ENCODE measurements around the gene NDUFS3.
"Not testable (repeated sequence)": the region's sequence is repeated elsewhere in the genome, so short reads cannot be mapped to it uniquely, and the experiment has no call there.

NDUFS3 gene

GRCh38 chr11:47539681-47540039, 39.2 kb upstream of the NDUFS3 start:
- H3K4me1 ChIP-seq: peaks cover 85% of the 10 kb centered on the region
- no peak overlapping the region for H3K4me3 ChIP-seq
- no peak for TF ChIP-seq Cebpa-rat (IDR thresholded peaks at IDR 0.05)
- peaks cover 43% of the 10 kb centered on the region for H3K36me3 ChIP-seq
- H3K27me3 ChIP-seq: no peaks in the 10 kb centered on the region
- H3K9me3 ChIP-seq: no peaks in the 10 kb centered on the region
- no peak overlapping the region for H3K27ac ChIP-seq
- no peak overlapping the region for H3K9ac ChIP-seq
- peak overlapping the region; percentile 48 for H3K4me2 ChIP-seq
- H4K20me1 ChIP-seq: peaks cover 100% of the 10 kb centered on the region

- Histone ChIP-seq H3K4me3 (no peak overlapping the region), H3K9ac (no peak overlapping the region), H3K27me3 (no peaks in the 10 kb centered on the region), H4K20me1 (peaks cover 98% of the 10 kb centered on the region), H3K4me1 (peaks cover 71% of the 10 kb centered on the region), H3K36me3 (peaks cover 45% of the 10 kb centered on the region), H3K27ac (no peak overlapping the region), H3K4me2 (peak overlapping the region; percentile 48), H3K9me3 (no peaks in the 10 kb centered on the region)
- no peak for TF ChIP-seq Cebpa-rat (IDR thresholded peaks at IDR 0.05)
These were observed 37.8 kb upstream of the NDUFS3 start for GRCh38 chr11:47541070-47541469.

GRCh38 chr11:47545298-47545697, 33.6 kb upstream of the NDUFS3 start:
- Histone ChIP-seq H3K9me3 (no peaks in the 10 kb centered on the region), H3K9ac (no peak overlapping the region), H3K4me3 (no peak overlapping the region), H3K4me2 (no peak overlapping the region), H3K36me3 (peaks cover 69% of the 10 kb centered on the region), H3K4me1 (peaks cover 47% of the 10 kb centered on the region), H3K27ac (no peak overlapping the region), H4K20me1 (peaks cover 98% of the 10 kb centered on the region), H3K27me3 (no peaks in the 10 kb centered on the region)
- no peak for TF ChIP-seq Cebpa-rat (IDR thresholded peaks at IDR 0.05)

DNA sequence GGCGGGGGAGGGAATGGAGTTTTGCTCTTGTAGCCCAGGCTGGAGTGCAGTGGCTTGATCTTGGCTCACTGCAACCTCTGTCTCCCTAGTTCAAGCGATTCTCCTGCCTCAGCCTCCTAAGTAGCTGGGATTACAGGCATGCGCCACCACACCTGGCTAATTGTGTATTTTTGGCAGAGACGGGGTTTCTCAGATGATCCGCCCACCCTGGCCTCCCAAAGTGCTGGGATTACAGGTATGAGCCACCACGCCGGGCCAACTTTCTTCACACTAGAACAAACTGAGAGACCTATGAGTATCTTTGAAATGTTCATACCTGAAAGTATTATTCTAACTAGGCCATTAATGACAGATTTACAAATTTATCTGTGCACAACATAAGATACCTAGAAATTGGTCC, 32.6 kb upstream of the NDUFS3 start:
- H3K9ac ChIP-seq, H3K4me2 ChIP-seq, H3K4me3 ChIP-seq, H3K27ac ChIP-seq, H3K9me3 ChIP-seq, H3K27me3 ChIP-seq: not testable (repeated sequence)
- peaks cover 98% of the 10 kb centered on the region for H4K20me1 ChIP-seq
- peaks cover 47% of the 10 kb centered on the region for H3K4me1 ChIP-seq
- H3K36me3 ChIP-seq: peaks cover 66% of the 10 kb centered on the region

- H3K4me1 ChIP-seq: peaks cover 45% of the 10 kb centered on the region
- H3K9me3 ChIP-seq: no peaks in the 10 kb centered on the region
- peaks cover 69% of the 10 kb centered on the region for H4K20me1 ChIP-seq
- peak overlapping the region; percentile 79 for H3K4me2 ChIP-seq
- no peak for TF ChIP-seq Cebpa-rat (IDR thresholded peaks at IDR 0.05)
- peak overlapping the region; percentile 94 for H3K4me3 ChIP-seq
- no peaks in the 10 kb centered on the region for H3K27me3 ChIP-seq
- no peak overlapping the region for H3K27ac ChIP-seq
- H3K9ac ChIP-seq: no peak overlapping the region
- H3K36me3 ChIP-seq: peaks cover 41% of the 10 kb centered on the region
These were observed 28.4 kb upstream of the NDUFS3 start for GRCh38 chr11:47550288-47551047.

GRCh38 chr11:47551086-47551485, 27.8 kb upstream of the NDUFS3 start:
- Histone ChIP-seq H3K4me3 (peak overlapping the region; percentile 94), H4K20me1 (peaks cover 65% of the 10 kb centered on the region), H3K4me2 (peak overlapping the region; percentile 79), H3K36me3 (peaks cover 39% of the 10 kb centered on the region), H3K4me1 (peaks cover 45% of the 10 kb centered on the region), H3K9ac (peak overlapping the region; percentile 96; the same call in 1 of the 2 replicates), H3K27me3 (no peaks in the 10 kb centered on the region), H3K27ac (no peak overlapping the region; the same call in 1 of the 2 replicates), H3K9me3 (no peaks in the 10 kb centered on the region)
- no peak for TF ChIP-seq Cebpa-rat (IDR thresholded peaks at IDR 0.05)

DNA sequence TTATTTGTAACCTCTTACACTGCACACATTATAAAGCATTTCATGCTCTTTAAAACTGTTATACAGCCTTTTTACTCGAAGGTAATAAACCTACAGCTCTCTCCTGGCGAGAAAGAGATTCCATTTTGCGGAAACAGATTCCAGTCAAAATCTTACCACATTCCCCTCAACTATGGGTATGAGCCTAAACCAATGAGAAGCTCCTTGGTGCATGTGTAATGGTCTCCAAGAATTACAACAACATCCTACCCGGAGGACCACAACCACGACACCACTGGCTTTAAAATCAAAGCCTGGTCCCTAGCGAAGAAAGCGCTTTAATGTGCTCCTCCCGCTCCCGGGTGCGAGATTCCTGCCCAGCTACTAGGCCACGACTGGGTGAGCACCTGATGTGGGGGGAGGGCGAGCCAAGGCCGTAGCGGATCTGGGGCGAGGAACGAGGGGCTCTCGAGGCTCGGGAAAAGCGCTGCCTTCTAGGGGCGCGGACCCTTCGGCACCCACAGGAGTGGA, 26.8 kb upstream of the NDUFS3 start:
- Histone ChIP-seq H3K9ac (peak overlapping the region; percentile 96), H3K27ac (peak overlapping the region; percentile 92), H3K4me1 (peaks cover 45% of the 10 kb centered on the region), H4K20me1 (peaks cover 55% of the 10 kb centered on the region), H3K27me3 (no peaks in the 10 kb centered on the region), H3K36me3 (peaks cover 34% of the 10 kb centered on the region; the same call in 1 of the 2 replicates), H3K4me3 (peak overlapping the region; percentile 94), H3K4me2 (peak overlapping the region; percentile 79), H3K9me3 (no peaks in the 10 kb centered on the region)
- TF ChIP-seq Cebpa-rat (IDR thresholded peaks at IDR 0.05): no peak

DNA sequence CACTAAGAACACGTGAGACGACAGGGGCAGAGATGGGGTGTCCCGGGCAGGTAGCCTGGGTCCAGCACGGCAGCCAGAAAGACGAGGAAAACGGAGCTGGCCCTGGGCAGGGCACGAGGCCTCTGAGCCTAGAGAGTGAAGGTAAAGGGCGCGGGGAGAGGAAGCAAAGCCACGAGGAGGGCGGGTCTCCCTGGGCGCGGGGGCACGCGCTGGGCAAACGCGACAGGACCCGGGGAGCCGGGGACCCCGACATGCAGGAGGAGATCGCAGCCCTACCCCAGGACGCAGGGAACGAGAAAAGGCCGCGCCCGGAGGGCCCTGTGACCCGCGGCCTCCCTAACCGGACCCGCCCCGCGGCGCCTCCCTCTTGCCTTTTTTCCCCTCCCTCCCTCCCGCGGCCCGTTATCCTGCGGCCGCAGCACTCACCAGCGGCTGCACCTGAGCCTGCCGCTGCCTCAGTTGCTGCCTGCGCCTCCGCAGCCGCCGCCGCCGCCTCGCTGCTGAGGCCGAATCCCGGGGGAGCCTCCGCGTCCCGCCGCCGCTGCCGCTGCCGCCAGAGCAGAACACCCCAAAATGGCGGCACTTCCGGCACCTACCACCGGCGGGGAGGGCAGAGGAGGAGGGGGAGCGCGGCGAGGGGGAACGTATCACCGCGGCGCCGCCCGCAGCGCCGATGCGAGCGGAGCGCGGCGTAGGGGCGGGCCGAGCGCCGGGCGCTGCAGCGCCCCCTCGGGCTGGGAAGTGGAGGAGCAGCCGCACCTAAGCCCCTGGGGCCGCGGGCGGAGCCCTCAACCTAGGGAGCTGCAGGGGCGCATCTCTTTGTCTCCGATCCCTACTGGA, 26.1 kb upstream of the NDUFS3 start, which contains the start of gene CELF1:
CELF1 (minus strand) TSS at position 567 of the 840 bp plus-strand sequence. CDS start 53,609 bp downstream, outside the sequence.
- Histone ChIP-seq H3K9me3 (no peaks in the 10 kb centered on the region), H3K9ac (peak within 1 kb of the TSS; percentile 96), H3K4me3 (peak within 1 kb of the TSS; percentile 94), H3K4me2 (peak within 1 kb of the TSS; percentile 79), H3K4me1 (peaks cover 45% of the 10 kb centered on the region), H3K36me3 (peaks cover 27% of the 10 kb centered on the region; the same call in 1 of the 2 replicates), H4K20me1 (peaks cover 48% of the 10 kb centered on the region), H3K27me3 (no peaks in the 10 kb centered on the region), H3K27ac (peak within 1 kb of the TSS; percentile 92)
- no peak for TF ChIP-seq Cebpa-rat (IDR thresholded peaks at IDR 0.05)

GRCh38 chr11:47553406-47553743, 25.5 kb upstream of the NDUFS3 start:
- H3K27ac ChIP-seq: peak overlapping the region; percentile 68

DNA sequence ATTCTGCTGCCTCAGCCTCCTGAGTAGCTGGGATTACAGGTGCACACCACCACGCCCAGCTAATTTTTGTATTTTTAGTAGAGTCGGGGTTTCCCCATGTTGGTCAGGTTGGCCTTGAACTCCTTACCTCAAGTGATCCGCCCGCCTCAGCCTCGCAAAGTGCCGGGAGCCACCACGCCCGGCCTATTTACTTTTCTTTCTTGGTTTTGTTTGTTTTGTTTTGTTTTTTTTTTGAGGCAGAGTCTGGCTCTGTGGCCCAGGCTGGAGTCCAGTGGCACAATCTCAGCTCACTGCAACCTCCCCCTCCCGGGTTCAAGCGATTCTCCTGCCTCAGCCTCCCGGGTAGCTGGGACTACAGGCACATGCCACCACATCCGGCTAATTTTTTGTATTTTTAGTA, 21.9 kb upstream of the NDUFS3 start:
- H4K20me1 ChIP-seq, H3K36me3 ChIP-seq, H3K4me2 ChIP-seq: not testable (repeated sequence)

More at GRCh38 chr11:47553406-47553743, 25.5 kb upstream of the NDUFS3 start:
- Histone ChIP-seq H4K20me1 (peaks cover 42% of the 10 kb centered on the region), H3K4me1 (peaks cover 42% of the 10 kb centered on the region), H3K4me2 (peak overlapping the region; percentile 66), H3K4me3 (peak overlapping the region; percentile 94), H3K36me3 (peaks cover 21% of the 10 kb centered on the region; the same call in 1 of the 2 replicates), H3K27me3 (no peaks in the 10 kb centered on the region), H3K9ac (peak overlapping the region; percentile 68; the same call in 1 of the 2 replicates), H3K9me3 (no peaks in the 10 kb centered on the region)
- no peak for TF ChIP-seq Cebpa-rat (IDR thresholded peaks at IDR 0.05)

More for the DNA sequence above, 21.9 kb upstream of the NDUFS3 start:
- H3K27me3 ChIP-seq, H3K9ac ChIP-seq, H3K9me3 ChIP-seq, H3K27ac ChIP-seq, H3K4me3 ChIP-seq: not testable (repeated sequence)
- peaks cover 13% of the 10 kb centered on the region for H3K4me1 ChIP-seq

Measured in BLaER1 (cell line).